Ovary (tissue), 3 donors: ENCODE measurements around the gene OLA1.

Experiments used
- POLR2A ChIP-seq: fragments of 450-650 bp; IDR thresholded peaks from one replicate; pipeline ENCODE4 v1.6.1; 2017; ENCODE audit warnings: antibody characterized with exemption, mild to moderate bottlenecking, moderate library complexity
- TF ChIP-seq, protein P1 (sequence below), 3 donors: fragments of 450-650 bp in 2 of 3; fragments of 200-600 bp in 1 of 3; IDR thresholded peaks; one replicate each; pipeline versions ENCODE4 v1.5.1 to v1.8.0; 2016 to 2022; ENCODE audit warnings: antibody characterized with exemption in 3 of 3, mild to moderate bottlenecking in 1 of 3
- donor health status: DM: no; HTN: no; CAD: no.

DNA sequence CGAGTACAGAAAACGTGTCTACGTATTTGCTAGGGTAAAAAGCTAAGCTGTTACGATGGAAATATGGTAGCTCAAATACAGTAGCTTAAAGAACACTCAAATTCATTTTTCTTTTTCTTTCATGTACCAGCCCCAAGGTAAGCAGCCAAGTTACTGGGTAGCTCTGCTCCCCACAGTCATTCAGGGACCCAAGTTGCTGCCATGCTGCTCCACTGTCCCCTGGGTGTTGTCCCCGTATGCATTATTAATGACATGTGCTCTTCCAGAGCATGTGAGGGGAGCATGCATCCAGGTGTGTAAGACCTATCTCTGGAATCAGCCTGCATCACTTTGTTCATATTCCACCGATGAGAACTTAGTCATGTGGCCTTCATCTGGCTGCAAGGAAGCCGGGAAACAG lies 178.1 kb downstream of the OLA1 start:
- TF ChIP-seq, protein P1, sequence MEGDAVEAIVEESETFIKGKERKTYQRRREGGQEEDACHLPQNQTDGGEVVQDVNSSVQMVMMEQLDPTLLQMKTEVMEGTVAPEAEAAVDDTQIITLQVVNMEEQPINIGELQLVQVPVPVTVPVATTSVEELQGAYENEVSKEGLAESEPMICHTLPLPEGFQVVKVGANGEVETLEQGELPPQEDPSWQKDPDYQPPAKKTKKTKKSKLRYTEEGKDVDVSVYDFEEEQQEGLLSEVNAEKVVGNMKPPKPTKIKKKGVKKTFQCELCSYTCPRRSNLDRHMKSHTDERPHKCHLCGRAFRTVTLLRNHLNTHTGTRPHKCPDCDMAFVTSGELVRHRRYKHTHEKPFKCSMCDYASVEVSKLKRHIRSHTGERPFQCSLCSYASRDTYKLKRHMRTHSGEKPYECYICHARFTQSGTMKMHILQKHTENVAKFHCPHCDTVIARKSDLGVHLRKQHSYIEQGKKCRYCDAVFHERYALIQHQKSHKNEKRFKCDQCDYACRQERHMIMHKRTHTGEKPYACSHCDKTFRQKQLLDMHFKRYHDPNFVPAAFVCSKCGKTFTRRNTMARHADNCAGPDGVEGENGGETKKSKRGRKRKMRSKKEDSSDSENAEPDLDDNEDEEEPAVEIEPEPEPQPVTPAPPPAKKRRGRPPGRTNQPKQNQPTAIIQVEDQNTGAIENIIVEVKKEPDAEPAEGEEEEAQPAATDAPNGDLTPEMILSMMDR (IDR thresholded peaks at IDR 0.05): no peak
- TF ChIP-seq POLR2A: no peak
